ENCODE data around the gene DOK6. TPM values are rescaled to one million over a fixed set of nuclear protein-coding genes. Genes with fewer than 3 reads are reported as not detected.

Gene DOK6
- total RNA-seq, 1 donor, result 3.6 TPM

DNA sequence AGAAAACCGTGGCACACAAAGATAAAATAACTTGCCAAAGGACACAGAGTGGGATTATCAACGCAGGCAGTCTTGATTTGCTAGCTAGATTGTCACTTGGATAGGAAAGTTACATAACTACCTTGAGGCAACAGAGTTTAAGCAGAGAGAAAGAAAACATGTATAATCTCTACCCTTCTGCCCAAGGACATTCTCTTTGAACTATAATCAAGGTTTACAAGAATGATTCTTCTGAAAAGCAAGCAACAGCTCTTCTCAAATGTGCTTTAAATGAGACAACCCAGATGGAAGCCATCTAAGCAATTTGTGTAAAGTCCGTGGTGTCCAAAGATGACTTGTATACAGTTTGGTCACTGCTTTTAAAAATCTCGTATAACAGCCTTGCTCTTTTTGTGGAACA is 369.6 kb downstream of the DOK6 start:
- Histone ChIP-seq H3K79me2 (ENCODE audit: insufficient read depth, low read length) (no peaks in the 10 kb centered on the region), H3K4me3 (ENCODE audit: insufficient read depth, low read length) (no peak overlapping the region)
- DNase-seq (ENCODE audit: insufficient read length, low spot score, missing footprints), result no peak

DNA sequence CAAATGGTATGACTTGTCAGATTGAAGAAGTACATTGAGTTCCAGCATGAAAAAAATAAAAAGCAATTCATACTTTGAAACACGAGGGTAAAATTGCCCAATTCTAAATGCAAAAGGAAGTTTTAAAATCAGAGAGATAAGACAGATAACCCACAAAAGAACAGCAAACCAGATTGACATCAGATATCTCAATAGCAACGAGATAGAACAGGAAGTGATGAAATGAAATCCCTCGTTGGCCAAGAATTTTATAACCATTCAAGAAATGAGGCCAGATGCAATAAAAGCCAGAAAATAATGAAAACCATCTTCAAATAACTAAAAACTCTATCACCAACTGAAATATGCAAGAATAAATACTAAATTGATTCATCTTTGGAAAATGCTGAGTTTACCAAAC is 374.1 kb downstream of the DOK6 start:
- H3K79me2 ChIP-seq (ENCODE audit: insufficient read depth, low read length), result no peaks in the 10 kb centered on the region
- no peaks in the 10 kb centered on the region for H3K4me1 ChIP-seq (ENCODE audit: insufficient read depth, low read length)
- no peak overlapping the region for H3K27ac ChIP-seq (ENCODE audit: low read depth, low read length)
- no peak for DNase-seq (ENCODE audit: insufficient read length, low spot score, missing footprints)
- no peaks in the 10 kb centered on the region for H3K36me3 ChIP-seq (ENCODE audit: insufficient read depth, low read length)
- no peak overlapping the region for H3K4me3 ChIP-seq (ENCODE audit: insufficient read depth, low read length)
- no peaks in the 10 kb centered on the region for H3K27me3 ChIP-seq (ENCODE audit: insufficient read depth, low read length)
- no peak overlapping the region for H2AFZ ChIP-seq (ENCODE audit: low read length)
- TF ChIP-seq, protein P1, sequence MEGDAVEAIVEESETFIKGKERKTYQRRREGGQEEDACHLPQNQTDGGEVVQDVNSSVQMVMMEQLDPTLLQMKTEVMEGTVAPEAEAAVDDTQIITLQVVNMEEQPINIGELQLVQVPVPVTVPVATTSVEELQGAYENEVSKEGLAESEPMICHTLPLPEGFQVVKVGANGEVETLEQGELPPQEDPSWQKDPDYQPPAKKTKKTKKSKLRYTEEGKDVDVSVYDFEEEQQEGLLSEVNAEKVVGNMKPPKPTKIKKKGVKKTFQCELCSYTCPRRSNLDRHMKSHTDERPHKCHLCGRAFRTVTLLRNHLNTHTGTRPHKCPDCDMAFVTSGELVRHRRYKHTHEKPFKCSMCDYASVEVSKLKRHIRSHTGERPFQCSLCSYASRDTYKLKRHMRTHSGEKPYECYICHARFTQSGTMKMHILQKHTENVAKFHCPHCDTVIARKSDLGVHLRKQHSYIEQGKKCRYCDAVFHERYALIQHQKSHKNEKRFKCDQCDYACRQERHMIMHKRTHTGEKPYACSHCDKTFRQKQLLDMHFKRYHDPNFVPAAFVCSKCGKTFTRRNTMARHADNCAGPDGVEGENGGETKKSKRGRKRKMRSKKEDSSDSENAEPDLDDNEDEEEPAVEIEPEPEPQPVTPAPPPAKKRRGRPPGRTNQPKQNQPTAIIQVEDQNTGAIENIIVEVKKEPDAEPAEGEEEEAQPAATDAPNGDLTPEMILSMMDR (IDR thresholded peaks at IDR 0.05; ENCODE audit: extremely low read depth, low read depth, low read length), result no peak
- no peaks in the 10 kb centered on the region for H3K9me3 ChIP-seq (ENCODE audit: low read depth, low read length)
- H3K4me2 ChIP-seq (ENCODE audit: insufficient read depth, low read length), result no peak overlapping the region
- no peaks in the 10 kb centered on the region for H4K20me1 ChIP-seq (ENCODE audit: insufficient read depth, low read length)

More for the DNA sequence above, 369.6 kb downstream of the DOK6 start:
- H3K4me1 ChIP-seq (ENCODE audit: insufficient read depth, low read length), result no peaks in the 10 kb centered on the region
- no peak overlapping the region for H3K27ac ChIP-seq (ENCODE audit: low read depth, low read length)
- TF ChIP-seq, protein P1 (IDR thresholded peaks at IDR 0.05; ENCODE audit: extremely low read depth, low read depth, low read length), result no peak
- no peaks in the 10 kb centered on the region for H3K27me3 ChIP-seq (ENCODE audit: insufficient read depth, low read length)
- no peaks in the 10 kb centered on the region for H4K20me1 ChIP-seq (ENCODE audit: insufficient read depth, low read length)
- H3K36me3 ChIP-seq (ENCODE audit: insufficient read depth, low read length), result no peaks in the 10 kb centered on the region
- no peaks in the 10 kb centered on the region for H3K9me3 ChIP-seq (ENCODE audit: low read depth, low read length)
- H2AFZ ChIP-seq (ENCODE audit: low read length), result no peak overlapping the region
- H3K4me2 ChIP-seq (ENCODE audit: insufficient read depth, low read length), result no peak overlapping the region

DNA sequence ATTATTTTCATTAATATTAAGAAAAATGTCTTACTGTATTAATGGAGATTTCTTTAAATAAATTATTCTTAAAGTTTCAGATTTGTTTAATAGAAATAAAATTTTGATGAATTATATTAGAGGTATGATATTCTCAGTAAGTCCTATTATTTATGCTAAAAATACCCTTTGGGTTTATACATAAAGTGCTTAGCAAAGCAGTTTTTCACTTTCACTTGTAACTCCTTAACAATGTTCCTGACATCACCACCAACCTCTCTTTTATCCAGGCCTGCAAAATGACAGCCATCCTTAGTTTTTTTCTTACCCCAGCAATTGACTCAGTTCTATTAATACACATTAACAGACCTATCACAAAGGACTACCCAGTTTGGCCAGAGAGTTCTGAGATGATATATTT is 376.6 kb downstream of the DOK6 start:
- no peak overlapping the region for H3K27ac ChIP-seq (ENCODE audit: low read depth, low read length)
- H3K36me3 ChIP-seq (ENCODE audit: insufficient read depth, low read length), result no peaks in the 10 kb centered on the region
- no peaks in the 10 kb centered on the region for H3K4me1 ChIP-seq (ENCODE audit: insufficient read depth, low read length)
- TF ChIP-seq, protein P1 (IDR thresholded peaks at IDR 0.05; ENCODE audit: extremely low read depth, low read depth, low read length), result no peak
- no peaks in the 10 kb centered on the region for H3K9me3 ChIP-seq (ENCODE audit: low read depth, low read length)
- no peak overlapping the region for H3K4me2 ChIP-seq (ENCODE audit: insufficient read depth, low read length)
- no peaks in the 10 kb centered on the region for H3K27me3 ChIP-seq (ENCODE audit: insufficient read depth, low read length)
- H3K4me3 ChIP-seq (ENCODE audit: insufficient read depth, low read length), result no peak overlapping the region
- no peaks in the 10 kb centered on the region for H4K20me1 ChIP-seq (ENCODE audit: insufficient read depth, low read length)
- no peaks in the 10 kb centered on the region for H3K79me2 ChIP-seq (ENCODE audit: insufficient read depth, low read length)
- DNase-seq (ENCODE audit: insufficient read length, low spot score, missing footprints), result no peak
- no peak overlapping the region for H2AFZ ChIP-seq (ENCODE audit: low read length)

DNA sequence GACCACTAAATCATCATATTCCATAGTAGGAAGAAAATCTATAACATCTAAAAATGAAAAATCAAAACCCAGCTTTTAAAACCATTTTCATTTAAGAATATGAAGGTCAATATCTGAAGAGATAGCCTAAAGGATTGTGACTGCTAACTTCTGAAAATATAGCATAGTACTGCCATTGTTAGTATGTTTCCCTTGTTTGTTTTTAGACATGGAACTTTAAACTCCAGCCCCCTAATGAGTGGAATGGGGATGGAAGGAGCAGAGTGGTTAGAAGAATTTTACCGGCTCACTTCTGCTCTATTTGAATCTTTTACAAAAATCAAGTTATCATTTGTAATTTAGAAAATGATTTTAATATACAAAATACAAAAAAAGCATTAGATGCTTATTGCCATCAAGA is 378.0 kb downstream of the DOK6 start:
- Histone ChIP-seq H2AFZ (ENCODE audit: low read length) (no peak overlapping the region), H3K27ac (ENCODE audit: low read depth, low read length) (no peak overlapping the region), H3K79me2 (ENCODE audit: insufficient read depth, low read length) (no peaks in the 10 kb centered on the region), H3K4me1 (ENCODE audit: insufficient read depth, low read length) (no peaks in the 10 kb centered on the region), H3K36me3 (ENCODE audit: insufficient read depth, low read length) (no peaks in the 10 kb centered on the region), H3K27me3 (ENCODE audit: insufficient read depth, low read length) (no peaks in the 10 kb centered on the region), H3K4me2 (ENCODE audit: insufficient read depth, low read length) (no peak overlapping the region), H4K20me1 (ENCODE audit: insufficient read depth, low read length) (no peaks in the 10 kb centered on the region), H3K4me3 (ENCODE audit: insufficient read depth, low read length) (no peak overlapping the region), H3K9me3 (ENCODE audit: low read depth, low read length) (no peaks in the 10 kb centered on the region)
- TF ChIP-seq, protein P1 (IDR thresholded peaks at IDR 0.05; ENCODE audit: extremely low read depth, low read depth, low read length), result no peak
- no peak for DNase-seq (ENCODE audit: insufficient read length, low spot score, missing footprints)

All from osteoblast (primary cell).